ENCODE measurements around the gene GALNT11.
"Not testable (repeated sequence)": the region's sequence is repeated elsewhere in the genome, so short reads cannot be mapped to it uniquely, and the experiment has no call there.

The GALNT11 gene

DNA sequence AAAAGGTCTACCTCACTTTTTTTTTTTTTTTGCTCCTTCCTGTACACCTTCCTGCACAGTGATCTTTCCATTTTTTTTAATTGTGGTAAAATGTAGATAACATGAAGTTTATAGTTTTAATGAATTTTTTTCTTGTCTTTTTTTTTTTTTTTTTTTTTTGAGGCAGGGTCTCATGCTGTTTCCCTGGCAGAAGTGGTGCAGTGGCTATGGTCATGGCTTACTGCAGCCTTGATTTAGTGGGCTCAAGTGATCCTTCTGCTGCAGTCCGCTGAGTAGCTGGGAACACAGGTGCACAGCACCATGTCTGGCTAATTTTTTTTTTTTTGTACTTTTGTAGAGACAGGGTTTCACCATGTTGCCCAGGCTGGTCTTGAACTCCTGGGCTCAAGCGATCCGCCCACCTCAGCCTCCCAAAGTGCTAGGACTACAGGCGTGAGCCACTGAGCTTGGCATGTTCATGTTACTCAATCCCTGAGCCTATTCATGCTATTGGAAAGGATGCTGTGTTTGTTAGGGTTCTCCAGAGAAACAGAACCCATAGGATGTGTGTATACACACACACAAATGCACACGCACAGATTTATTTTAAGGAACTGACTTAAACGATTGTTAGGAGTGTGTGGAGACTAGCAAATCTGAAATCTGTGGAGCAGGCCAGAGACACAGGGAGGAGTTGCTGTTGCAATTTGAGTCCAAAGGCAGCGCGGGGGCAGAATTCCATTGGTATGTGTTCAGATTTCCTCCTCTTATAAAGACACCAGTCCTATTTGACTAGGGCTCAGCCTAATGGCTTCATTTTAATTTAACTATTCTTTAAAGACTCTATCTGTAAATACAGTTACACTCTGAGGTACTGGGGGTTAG is 29.1 kb downstream of the GALNT11 start:
- peak overlapping the region in 1 of 2 donors; percentile 23 for H3K27ac ChIP-seq
- TF ChIP-seq, protein P1, sequence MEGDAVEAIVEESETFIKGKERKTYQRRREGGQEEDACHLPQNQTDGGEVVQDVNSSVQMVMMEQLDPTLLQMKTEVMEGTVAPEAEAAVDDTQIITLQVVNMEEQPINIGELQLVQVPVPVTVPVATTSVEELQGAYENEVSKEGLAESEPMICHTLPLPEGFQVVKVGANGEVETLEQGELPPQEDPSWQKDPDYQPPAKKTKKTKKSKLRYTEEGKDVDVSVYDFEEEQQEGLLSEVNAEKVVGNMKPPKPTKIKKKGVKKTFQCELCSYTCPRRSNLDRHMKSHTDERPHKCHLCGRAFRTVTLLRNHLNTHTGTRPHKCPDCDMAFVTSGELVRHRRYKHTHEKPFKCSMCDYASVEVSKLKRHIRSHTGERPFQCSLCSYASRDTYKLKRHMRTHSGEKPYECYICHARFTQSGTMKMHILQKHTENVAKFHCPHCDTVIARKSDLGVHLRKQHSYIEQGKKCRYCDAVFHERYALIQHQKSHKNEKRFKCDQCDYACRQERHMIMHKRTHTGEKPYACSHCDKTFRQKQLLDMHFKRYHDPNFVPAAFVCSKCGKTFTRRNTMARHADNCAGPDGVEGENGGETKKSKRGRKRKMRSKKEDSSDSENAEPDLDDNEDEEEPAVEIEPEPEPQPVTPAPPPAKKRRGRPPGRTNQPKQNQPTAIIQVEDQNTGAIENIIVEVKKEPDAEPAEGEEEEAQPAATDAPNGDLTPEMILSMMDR (IDR thresholded peaks at IDR 0.05) = no peak
- DNase-seq (ENCODE audit: low spot score) = no peak
- H3K4me3 ChIP-seq = no peak overlapping the region

GRCh38 chr7:152056621-152057274 is 31.3 kb downstream of the GALNT11 start:
- no peak for DNase-seq (ENCODE audit: low spot score)
- TF ChIP-seq, protein P1 (IDR thresholded peaks at IDR 0.05) = no peak
- Histone ChIP-seq H3K4me3 (no peak overlapping the region), H3K27ac (no peak overlapping the region)

DNA sequence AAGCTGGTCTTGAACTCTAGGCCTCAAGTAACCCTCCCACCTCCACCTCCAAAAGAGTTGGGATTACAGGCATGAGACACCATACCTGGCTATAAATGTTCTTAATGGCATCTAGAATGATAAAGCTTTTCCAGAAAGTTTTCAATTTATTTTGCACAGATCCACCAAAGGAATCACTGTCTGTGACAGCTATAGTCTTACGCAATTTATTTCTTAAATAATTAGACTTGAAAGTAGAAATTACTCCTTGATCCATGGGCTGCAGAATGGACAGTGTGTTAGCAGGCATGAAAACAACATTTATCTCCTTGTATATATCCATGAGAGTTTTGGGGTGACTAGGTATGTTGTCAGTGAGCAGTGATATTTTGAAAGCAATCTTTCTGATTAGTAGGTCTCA is 33.8 kb downstream of the GALNT11 start:
- Histone ChIP-seq H3K27ac (no peak overlapping the region), H3K4me3 (no peak overlapping the region)
- no peak for DNase-seq (ENCODE audit: low spot score)
- TF ChIP-seq, protein P1 (IDR thresholded peaks at IDR 0.05) = no peak

DNA sequence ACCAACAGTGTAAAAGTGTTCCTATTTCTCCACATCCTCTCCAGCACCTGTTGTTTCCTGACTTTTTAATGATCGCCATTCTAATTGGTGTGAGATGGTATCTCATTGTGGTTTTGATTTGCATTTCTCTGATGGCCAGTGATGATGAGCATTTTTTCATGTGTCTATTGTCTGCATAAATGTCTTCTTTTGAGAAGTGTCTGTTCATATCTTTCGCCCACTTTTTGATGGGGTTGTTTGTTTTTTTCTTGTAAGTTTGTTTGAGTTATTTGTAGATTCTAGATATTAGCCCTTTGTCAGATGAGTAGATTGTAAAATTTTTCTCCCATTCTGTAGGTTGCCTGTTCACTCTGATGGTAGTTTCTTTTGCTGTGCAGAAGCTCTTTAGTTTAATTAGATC is 35.6 kb downstream of the GALNT11 start:
- H3K27ac ChIP-seq; DNase-seq (ENCODE audit: low spot score); H3K4me3 ChIP-seq: not testable (repeated sequence)

- H3K27ac ChIP-seq; DNase-seq (ENCODE audit: low spot score); H3K4me3 ChIP-seq: not testable (repeated sequence)
Measured at GRCh38 chr7:152063192-152063591, 37.7 kb downstream of the GALNT11 start.

GRCh38 chr7:152063821-152064220 is 38.3 kb downstream of the GALNT11 start:
- not testable (repeated sequence) for DNase-seq (ENCODE audit: low spot score); H3K4me3 ChIP-seq; H3K27ac ChIP-seq

DNA sequence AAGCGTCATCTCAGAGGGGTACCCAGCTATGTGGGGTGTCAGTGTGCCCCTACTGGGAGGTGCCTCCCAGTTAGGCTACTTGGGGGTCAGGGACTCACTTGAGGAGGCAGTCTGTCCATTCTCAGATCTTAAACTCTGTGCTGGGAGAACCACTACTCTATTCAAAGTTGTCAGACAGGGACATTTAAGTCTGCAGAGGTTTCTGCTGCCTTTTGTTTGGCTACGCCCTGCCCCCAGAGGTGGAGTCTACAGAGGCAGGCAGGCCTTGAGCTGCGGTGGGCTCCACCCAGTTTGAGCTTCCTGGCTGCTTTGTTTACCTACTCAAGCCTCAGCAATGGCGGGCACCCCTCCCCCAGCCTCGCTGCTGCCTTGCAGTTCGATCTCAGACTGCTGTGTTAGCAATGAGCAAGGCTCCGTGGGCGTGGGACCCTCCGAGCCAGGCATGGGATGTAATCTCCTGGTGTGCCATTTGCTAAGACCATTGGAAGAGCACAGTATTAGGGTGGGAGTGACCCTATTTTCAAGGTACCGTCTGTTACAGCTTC is 40.4 kb downstream of the GALNT11 start:
- not testable (repeated sequence) for H3K4me3 ChIP-seq; DNase-seq (ENCODE audit: low spot score); H3K27ac ChIP-seq

DNA sequence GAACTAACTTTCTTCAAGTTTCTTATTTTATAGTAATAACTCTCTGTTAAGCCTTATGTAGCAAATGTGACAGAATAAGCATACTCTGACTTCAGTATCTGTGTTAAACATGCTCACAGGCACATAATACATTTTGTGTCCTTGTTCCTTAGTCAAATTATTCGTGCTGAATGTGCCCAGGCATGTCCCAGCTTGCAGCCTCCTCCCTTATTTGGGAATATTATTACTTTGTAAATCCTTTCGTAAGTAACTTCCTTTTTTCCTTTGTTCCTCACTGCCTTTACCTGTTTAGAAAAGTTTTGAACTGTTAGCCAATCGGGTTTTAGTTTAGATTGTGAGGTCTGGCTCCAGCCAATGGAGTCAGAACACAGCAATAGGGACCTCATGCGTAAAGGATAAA is 46.9 kb downstream of the GALNT11 start:
- TF ChIP-seq, protein P1 (IDR thresholded peaks at IDR 0.05) = no peak
- Histone ChIP-seq H3K4me3 (no peak overlapping the region), H3K27ac (no peak overlapping the region)
- DNase-seq (ENCODE audit: low spot score) = no peak

GRCh38 chr7:152073352-152073751 is 47.9 kb downstream of the GALNT11 start:
- no peak for DNase-seq (ENCODE audit: low spot score)
- no peak overlapping the region for H3K27ac ChIP-seq
- TF ChIP-seq, protein P1 (IDR thresholded peaks at IDR 0.05) = no peak
- H3K4me3 ChIP-seq = no peak overlapping the region
